H9 (cell line): ENCODE results near the gene PROM1. TPM values are rescaled to one million over a fixed set of nuclear protein-coding genes. Genes with fewer than 3 reads are reported as not detected.

Experiments used
- DNase-seq: peaks from one replicate; pipeline ENCODE4 v3.0.0-alpha.2; 2017
- H2AFZ ChIP-seq: one replicate; pipeline ENCODE4 v1.6.1; 2013; ENCODE audit warnings: mild to moderate bottlenecking, low read length, control low read depth, moderate library complexity
- H2AK5ac ChIP-seq: 2 replicates; pipeline ENCODE4 v1.6.1; 2013; ENCODE audit warnings: low read length, control low read depth, mixed read lengths; ENCODE audit not compliant: insufficient read length
- H2BK120ac ChIP-seq: one replicate; pipeline ENCODE4 v1.6.1; 2013; ENCODE audit warnings: low read depth, mild to moderate bottlenecking, low read length, control low read depth, inconsistent platforms; ENCODE audit not compliant: poor library complexity, severe bottlenecking
- H2BK12ac ChIP-seq: 2 replicates; pipeline ENCODE4 v1.6.1; 2013; ENCODE audit warnings: low read length, control low read depth, mixed read lengths, low read depth; ENCODE audit not compliant: insufficient read length
- H2BK15ac ChIP-seq: 2 replicates; pipeline ENCODE4 v1.6.1; 2013; ENCODE audit warnings: low read depth, low read length, control low read depth
- H2BK20ac ChIP-seq: one replicate; pipeline ENCODE4 v1.6.1; 2013; ENCODE audit warnings: low read depth, mild to moderate bottlenecking, low read length, control low read depth, inconsistent platforms; ENCODE audit not compliant: poor library complexity, severe bottlenecking
- H2BK5ac ChIP-seq: 2 replicates; pipeline ENCODE4 v1.6.1; 2013; ENCODE audit warnings: low read length, control low read depth, mixed read lengths; ENCODE audit not compliant: insufficient read length
- H3K14ac ChIP-seq: 2 replicates; pipeline ENCODE4 v1.6.1; 2013; ENCODE audit warnings: low read length, control low read depth; ENCODE audit not compliant: insufficient read depth
- H3K18ac ChIP-seq: 2 replicates; pipeline ENCODE4 v1.6.1; 2013; ENCODE audit warnings: low read depth, mild to moderate bottlenecking, mixed read lengths, low read length, control low read depth; ENCODE audit not compliant: insufficient read length
- H3K23ac ChIP-seq: 2 replicates; pipeline ENCODE4 v1.6.1; 2013; ENCODE audit warnings: low read length, control low read depth, mixed read lengths, low read depth; ENCODE audit not compliant: insufficient read length
- H3K23me2 ChIP-seq: 2 replicates; pipeline ENCODE4 v1.6.1; 2013; ENCODE audit warnings: low read depth, mild to moderate bottlenecking, mixed read lengths, low read length, control low read depth; ENCODE audit not compliant: insufficient read length, poor library complexity, severe bottlenecking
- H3K27ac ChIP-seq: 2 replicates; pipeline ENCODE4 v1.5.1; 2013; ENCODE audit warnings: low read length, control low read depth, mixed read lengths, low read depth; ENCODE audit not compliant: insufficient read length
- H3K27me3 ChIP-seq: 2 replicates; pipeline ENCODE4 v1.6.1; 2013; ENCODE audit warnings: low read length, control low read depth, inconsistent platforms; ENCODE audit not compliant: insufficient read depth
- H3K4ac ChIP-seq: 2 replicates; pipeline ENCODE4 v1.6.1; 2013; ENCODE audit warnings: low read depth, mild to moderate bottlenecking, control low read depth, inconsistent platforms, low read length, moderate library complexity
- H3K4me1 ChIP-seq: 2 replicates; pipeline ENCODE4 v1.6.1; 2013; ENCODE audit warnings: low read length, control low read depth, inconsistent platforms; ENCODE audit not compliant: insufficient read depth
- H3K4me2 ChIP-seq: 2 replicates; pipeline ENCODE4 v1.6.1; 2013; ENCODE audit warnings: low read length, control low read depth, mixed read lengths; ENCODE audit not compliant: insufficient read length, insufficient read depth
- H3K56ac ChIP-seq: 2 replicates; pipeline ENCODE4 v1.6.1; 2013; ENCODE audit warnings: low read depth, mild to moderate bottlenecking, mixed read lengths, low read length, control low read depth; ENCODE audit not compliant: insufficient read length
- H3K79me1 ChIP-seq: 2 replicates; pipeline ENCODE4 v1.6.1; 2013; ENCODE audit warnings: low read depth, mild to moderate bottlenecking, moderate library complexity, low read length, control low read depth, inconsistent platforms; ENCODE audit not compliant: insufficient read depth, poor library complexity, severe bottlenecking
- H3K79me2 ChIP-seq: 2 replicates; pipeline ENCODE4 v1.6.1; 2013; ENCODE audit warnings: low read length, control low read depth, inconsistent platforms; ENCODE audit not compliant: insufficient read depth
- H3K9ac ChIP-seq: 2 replicates; pipeline ENCODE4 v1.6.1; 2013; ENCODE audit warnings: low read length, control low read depth, mixed read lengths; ENCODE audit not compliant: insufficient read length; ENCODE audit errors: extremely low read depth
- H3K9me3 ChIP-seq: one replicate; pipeline ENCODE4 v1.6.1; 2013; ENCODE audit warnings: low read depth, low read length, inconsistent platforms; ENCODE audit not compliant: control insufficient read depth
- H3T11ph ChIP-seq: one replicate; pipeline ENCODE4 v1.6.1; 2013; ENCODE audit warnings: mild to moderate bottlenecking, low read length, control low read depth, inconsistent platforms
- H4K20me1 ChIP-seq: one replicate; pipeline ENCODE4 v1.6.1; 2013; ENCODE audit not compliant: control insufficient read depth, insufficient read length, insufficient read depth
- H4K5ac ChIP-seq: 2 replicates; pipeline ENCODE4 v1.6.1; 2013; ENCODE audit warnings: low read depth, mild to moderate bottlenecking, mixed read lengths, low read length, control low read depth; ENCODE audit not compliant: insufficient read length
- H4K8ac ChIP-seq: replicated peaks from 2 replicates; pipeline ENCODE4 v1.6.1; 2013; ENCODE audit warnings: low read length, control low read depth, mixed read lengths, low read depth; ENCODE audit not compliant: insufficient read length
- H4K91ac ChIP-seq: 2 replicates; pipeline ENCODE4 v1.6.1; 2013; ENCODE audit warnings: low read depth, mild to moderate bottlenecking, moderate library complexity, mixed read lengths, low read length, control low read depth; ENCODE audit not compliant: insufficient read length
- H3K27ac Mint-ChIP-seq, 3 experiments: 2 replicates in 2 of 3; 3 replicates in 1 of 3; pipeline ENCODE4 v1.8.0; 2020 to 2021; ENCODE audit warnings: mixed read lengths in 3 of 3, mild to moderate bottlenecking in 1 of 3, moderate library complexity in 1 of 3
- H3K27me3 Mint-ChIP-seq: 2 replicates; pipeline ENCODE4 v1.8.0; 2021; ENCODE audit warnings: low read depth, mild to moderate bottlenecking, moderate library complexity, mixed read lengths
- H3K36me3 Mint-ChIP-seq, 3 experiments: 2 replicates in 2 of 3; 3 replicates in 1 of 3; pipeline ENCODE4 v1.8.0; 2020 to 2021; ENCODE audit warnings: low read depth in 3 of 3, mixed read lengths in 3 of 3; ENCODE audit not compliant: insufficient read depth in 1 of 3
- H3K4me1 Mint-ChIP-seq, 2 experiments: 2 replicates each; pipeline ENCODE4 v1.8.0; 2020; ENCODE audit warnings: mixed read lengths in 2 of 2
- H3K4me3 Mint-ChIP-seq, 2 experiments: 2 replicates in 1 of 2; 3 replicates in 1 of 2; pipeline ENCODE4 v1.8.0; 2020 to 2021; ENCODE audit warnings: mild to moderate bottlenecking in 2 of 2, mixed read lengths in 2 of 2, moderate library complexity in 1 of 2
- H3K9me3 Mint-ChIP-seq, 2 experiments: 2 replicates in 1 of 2; 3 replicates in 1 of 2; pipeline ENCODE4 v1.8.0; 2020; ENCODE audit warnings: mild to moderate bottlenecking in 2 of 2, mixed read lengths in 2 of 2, moderate library complexity in 1 of 2
- CTCF ChIP-seq: fragments of 200-600 bp; sonication (generic); conservative IDR thresholded peaks from 3 replicates; pipeline ENCODE4 v1.8.0; 2021; ENCODE audit warnings: antibody characterized with exemption, mild to moderate bottlenecking
- WGBS: extraction: QIAGEN DNeasy Blood & Tissue Kit; methylation state at CpG from one replicate; pipeline ENCODE4 v1.1.7; 2013; ENCODE audit warnings: missing lambda C conversion rate, low lambda C conversion rate, mixed read lengths; ENCODE audit not compliant: insufficient read length; ENCODE audit errors: extremely low coverage; 5-methylcytosine and 5-hydroxymethylcytosine counted together
- total RNA-seq: library from RNA; stranded (reverse); gene quantifications from 2 replicates; pipeline ENCODE4 v1.2.1, GENCODE V29; 2021

The PROM1 gene
- total RNA-seq, 1 experiment from 2014 or later, result 98.3 TPM

GRCh38 chr4:16035843-16036242 lies 48.0 kb downstream of the PROM1 start:
- Mint-ChIP-seq H3K27me3 (no peaks in the 10 kb centered on the region), H3K4me1 (peaks cover 56 to 57% of the 10 kb centered on the region in 2 experiments), H3K36me3 (peaks cover 0 to 10% (median 4%) of the 10 kb centered on the region in 3 experiments; a peak in 3 of 7 replicates), H3K4me3 (peak overlapping the region in 1 of 2 experiments; percentile 18; a peak in 2 of 5 replicates), H3K27ac (peak overlapping the region; percentile 83 to 92 (median 89); a peak in 5 of 7 replicates), H3K9me3 (no peaks in the 10 kb centered on the region)
- H3K18ac ChIP-seq, result no peak overlapping the region
- DNase-seq, result no peak
- no peak overlapping the region for H3K4ac ChIP-seq
- no CpG with 5 or more reads among the region's 6 CpGs for WGBS
- no peaks in the 10 kb centered on the region for H3K9me3 ChIP-seq
- no peak overlapping the region for H2AFZ ChIP-seq
- H2BK120ac ChIP-seq, result no peak overlapping the region
- no peak overlapping the region for H2BK20ac ChIP-seq
- no peak overlapping the region for H3K9ac ChIP-seq
- H2BK5ac ChIP-seq, result no peak overlapping the region
- H3K27ac ChIP-seq, result peak overlapping the region; percentile 16
- peaks cover 2% of the 10 kb centered on the region for H4K20me1 ChIP-seq
- H3K4me1 ChIP-seq, result peaks cover 29% of the 10 kb centered on the region
- no peaks in the 10 kb centered on the region for H3K79me2 ChIP-seq
- no peak overlapping the region for H3K4me2 ChIP-seq
- H4K8ac ChIP-seq, result no peak overlapping the region
- no peak overlapping the region for H2AK5ac ChIP-seq
- H3K79me1 ChIP-seq, result no peaks in the 10 kb centered on the region
- H3K23ac ChIP-seq, result no peak overlapping the region
- no peaks in the 10 kb centered on the region for H3K23me2 ChIP-seq
- H3T11ph ChIP-seq, result no peak overlapping the region
- peaks cover 2% of the 10 kb centered on the region; the same call in 1 of the 2 replicates for H3K27me3 ChIP-seq
- no peak overlapping the region for H3K14ac ChIP-seq
- H3K56ac ChIP-seq, result no peak overlapping the region
- H4K5ac ChIP-seq, result no peak overlapping the region
- no peak overlapping the region for H2BK12ac ChIP-seq
- TF ChIP-seq CTCF, result no peak
- H4K91ac ChIP-seq, result no peak overlapping the region
- H2BK15ac ChIP-seq, result no peak overlapping the region
